Mucosa of stomach (tissue), 1 donor: ENCODE measurements around the gene ABHD17B.
"Not testable (repeated sequence)": the region's sequence is repeated elsewhere in the genome, so short reads cannot be mapped to it uniquely, and the experiment has no call there.

Experiments
- H3K27me3 ChIP-seq: one replicate; pipeline ENCODE4 v1.7.0; 2013; ENCODE audit warnings: mild to moderate bottlenecking, low read length; ENCODE audit not compliant: control insufficient read depth, insufficient read depth
- H3K36me3 ChIP-seq: one replicate; pipeline ENCODE4 v1.7.0; 2013; ENCODE audit warnings: low read length; ENCODE audit not compliant: control insufficient read depth, insufficient read depth
- H3K4me1 ChIP-seq: one replicate; pipeline ENCODE4 v1.7.0; 2013; ENCODE audit warnings: mild to moderate bottlenecking, low read length; ENCODE audit not compliant: control insufficient read depth, insufficient read depth
- H3K4me3 ChIP-seq: one replicate; pipeline ENCODE4 v1.7.0; 2013; ENCODE audit warnings: low read length
- H3K9ac ChIP-seq: one replicate; pipeline ENCODE4 v1.7.0; 2013; ENCODE audit warnings: mild to moderate bottlenecking, low read length, moderate library complexity
- H3K9me3 ChIP-seq: one replicate; pipeline ENCODE4 v1.7.0; 2013; ENCODE audit warnings: mild to moderate bottlenecking, low read length, moderate library complexity; ENCODE audit not compliant: control insufficient read depth
- donor health status: Pancreatic carcinoma.

The ABHD17B gene

DNA sequence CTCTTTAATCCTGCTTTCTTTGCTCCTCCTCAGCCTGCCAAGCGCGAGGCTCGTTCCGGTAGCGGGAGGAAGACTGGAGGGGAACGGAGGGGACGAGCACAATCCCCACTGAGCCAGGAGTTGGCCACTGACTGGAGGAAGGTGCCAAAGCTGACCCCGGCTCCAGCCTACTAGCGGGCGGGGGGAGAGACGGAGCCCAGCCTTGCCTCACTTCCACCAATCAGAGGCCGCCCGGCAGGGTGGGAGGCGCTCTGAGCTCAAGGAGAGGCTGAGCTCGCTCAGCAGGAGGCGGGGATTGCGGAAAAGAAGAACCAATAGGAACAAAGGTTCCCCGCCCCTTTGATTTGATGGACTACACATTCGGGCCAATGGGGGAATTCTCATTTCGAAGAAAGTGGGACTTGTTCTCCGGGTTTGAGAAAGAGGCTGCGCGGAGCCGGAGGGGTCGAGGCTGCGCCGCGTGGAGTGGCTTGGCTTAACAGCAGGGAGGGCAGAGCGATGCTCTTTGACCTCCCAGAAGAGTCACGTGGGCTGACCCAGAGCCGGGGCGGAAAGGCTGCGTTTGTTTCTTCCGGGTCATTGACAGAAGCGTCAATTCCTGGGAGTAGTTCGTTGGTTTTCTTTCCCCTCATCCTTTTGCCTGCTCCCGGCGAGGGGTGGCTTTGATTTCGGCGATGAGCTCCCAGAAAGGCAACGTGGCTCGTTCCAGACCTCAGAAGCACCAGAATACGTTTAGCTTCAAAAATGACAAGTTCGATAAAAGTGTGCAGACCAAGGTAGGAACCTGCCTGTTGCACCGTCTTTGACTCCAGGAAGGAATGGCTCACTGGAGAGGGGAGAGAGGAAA, at the start of gene ABHD17B, which contains the start of gene C9orf85:
Gene ABHD17B (minus strand): TSS at position 133 of the 847 bp plus-strand sequence. CDS start 36,113 bp downstream, outside the sequence.
Gene C9orf85 (plus strand): TSS at position 579 of the 847 bp plus-strand sequence. CDS start 96 bp downstream, at position 675.
- Histone ChIP-seq H3K9me3 (no peaks in the 10 kb centered on the region), H3K9ac (peak within 1 kb of the TSS; percentile 82), H3K36me3 (no peaks in the 10 kb centered on the region), H3K4me1 (peaks cover 21% of the 10 kb centered on the region), H3K4me3 (peak within 1 kb of the TSS; percentile 93), H3K27me3 (no peaks in the 10 kb centered on the region)

DNA sequence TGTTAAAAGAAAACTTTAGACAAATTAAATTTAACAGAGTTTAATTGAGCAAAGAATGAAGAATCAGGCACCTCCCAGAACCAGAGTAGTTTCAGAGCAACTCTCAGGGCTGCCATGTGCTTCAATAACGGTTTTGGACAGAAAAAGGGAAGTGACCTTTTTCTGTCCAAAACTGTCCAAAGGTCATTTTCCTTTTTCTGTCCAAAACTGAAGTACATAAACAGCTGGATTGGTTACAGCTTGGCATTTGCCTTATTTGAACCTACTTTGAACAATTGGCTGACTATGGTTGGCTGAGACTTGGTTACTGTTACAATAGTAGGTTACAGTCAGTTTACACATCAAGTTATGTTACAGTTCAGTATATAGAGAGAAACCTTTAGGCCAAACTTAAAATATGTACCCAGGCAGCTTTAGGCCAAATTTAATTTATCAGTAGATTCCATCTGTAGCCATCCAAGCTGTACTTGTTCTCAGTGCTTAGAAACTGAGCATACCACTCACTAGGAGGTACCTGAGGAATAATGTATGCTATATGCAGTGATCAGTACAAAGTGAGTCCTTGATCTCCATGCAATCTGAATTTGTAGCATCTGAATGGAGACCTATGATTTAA, 44.4 kb upstream of the ABHD17B start:
- H3K36me3 ChIP-seq = no peaks in the 10 kb centered on the region

DNA sequence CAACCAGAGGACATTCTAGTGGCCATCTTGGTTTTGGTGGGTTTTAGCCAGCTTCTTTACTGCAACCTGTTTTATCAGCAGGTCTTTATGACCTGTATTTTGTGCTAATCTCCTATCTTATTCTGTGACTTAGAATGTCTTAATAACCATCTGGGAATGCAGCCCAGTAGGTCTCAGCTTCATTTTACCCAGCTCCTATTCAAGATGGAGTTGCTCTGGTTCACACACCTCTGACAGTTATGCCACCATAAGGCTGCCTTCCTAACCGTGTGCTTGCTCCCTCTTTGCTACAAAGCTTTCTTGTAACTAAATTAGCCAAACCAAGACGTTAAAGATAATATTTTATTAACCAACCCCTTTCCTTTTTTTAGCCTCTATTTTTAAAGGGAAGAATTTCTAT, 43.7 kb upstream of the ABHD17B start:
- H3K4me3 ChIP-seq, H3K36me3 ChIP-seq, H3K9ac ChIP-seq, H3K27me3 ChIP-seq, H3K4me1 ChIP-seq, H3K9me3 ChIP-seq: not testable (repeated sequence)

More for the DNA sequence above, 44.4 kb upstream of the ABHD17B start:
- Histone ChIP-seq H3K9ac (no peak overlapping the region), H3K9me3 (no peaks in the 10 kb centered on the region), H3K4me3 (no peak overlapping the region), H3K4me1 (no peaks in the 10 kb centered on the region), H3K27me3 (no peaks in the 10 kb centered on the region)

DNA sequence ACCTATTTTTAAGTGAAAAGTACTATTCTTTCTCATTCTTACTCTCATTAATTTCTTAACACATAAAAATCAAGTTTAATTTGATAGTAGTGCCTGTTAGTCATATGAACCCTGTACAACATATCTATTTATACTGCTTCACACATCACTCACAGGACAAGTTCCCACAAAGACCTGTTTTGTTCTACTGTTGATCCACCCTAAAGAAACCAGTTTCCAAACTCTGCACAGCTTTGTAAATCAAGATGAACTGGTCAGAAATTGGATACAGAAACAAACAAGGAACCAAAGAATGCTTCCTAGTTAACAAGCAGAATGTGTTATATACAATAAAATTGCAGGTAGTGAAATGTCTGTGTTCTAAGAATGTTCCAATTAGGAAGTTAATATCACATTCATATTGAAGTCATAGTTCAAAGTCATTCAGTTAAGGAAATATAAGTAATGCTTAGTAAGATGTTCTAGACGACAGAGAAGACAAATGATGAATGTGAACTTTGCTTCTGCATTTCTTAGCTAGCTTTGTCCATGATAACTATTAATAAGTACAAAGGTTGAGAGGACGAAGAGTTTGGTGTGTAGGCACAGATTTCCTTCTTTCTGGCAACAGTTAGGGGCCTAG, 33.9 kb upstream of the ABHD17B start:
- Histone ChIP-seq H3K9ac (no peak overlapping the region), H3K4me1 (no peaks in the 10 kb centered on the region), H3K36me3 (no peaks in the 10 kb centered on the region), H3K4me3 (peak overlapping the region; percentile 18), H3K27me3 (no peaks in the 10 kb centered on the region), H3K9me3 (no peaks in the 10 kb centered on the region)

DNA sequence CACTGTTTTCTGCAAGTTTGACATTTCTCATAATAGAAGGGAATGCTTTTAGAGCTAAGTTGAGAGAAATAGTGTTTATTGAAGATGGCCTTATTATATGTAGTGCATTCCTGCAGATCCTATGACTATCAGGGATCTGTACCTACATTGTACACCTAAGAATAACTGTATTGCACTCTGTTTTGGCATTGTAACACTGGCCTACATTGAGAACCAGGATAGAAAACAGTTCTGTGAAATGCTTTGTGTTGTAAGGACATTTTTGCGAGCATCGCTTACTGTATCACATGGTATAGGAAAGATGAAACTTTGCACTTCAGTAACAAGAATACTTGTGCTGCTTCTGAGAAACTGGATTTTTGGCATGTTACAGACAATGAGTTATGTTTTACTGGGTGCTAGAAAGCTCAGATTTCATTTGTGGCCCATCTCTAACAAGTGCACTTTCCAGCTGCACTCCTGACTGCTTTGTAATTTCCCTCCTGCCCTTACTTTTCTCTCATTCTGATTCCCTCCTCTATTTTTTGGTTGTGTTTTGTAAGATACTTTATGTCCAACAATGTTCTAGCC, 31.1 kb upstream of the ABHD17B start:
- H3K36me3 ChIP-seq = no peaks in the 10 kb centered on the region

DNA sequence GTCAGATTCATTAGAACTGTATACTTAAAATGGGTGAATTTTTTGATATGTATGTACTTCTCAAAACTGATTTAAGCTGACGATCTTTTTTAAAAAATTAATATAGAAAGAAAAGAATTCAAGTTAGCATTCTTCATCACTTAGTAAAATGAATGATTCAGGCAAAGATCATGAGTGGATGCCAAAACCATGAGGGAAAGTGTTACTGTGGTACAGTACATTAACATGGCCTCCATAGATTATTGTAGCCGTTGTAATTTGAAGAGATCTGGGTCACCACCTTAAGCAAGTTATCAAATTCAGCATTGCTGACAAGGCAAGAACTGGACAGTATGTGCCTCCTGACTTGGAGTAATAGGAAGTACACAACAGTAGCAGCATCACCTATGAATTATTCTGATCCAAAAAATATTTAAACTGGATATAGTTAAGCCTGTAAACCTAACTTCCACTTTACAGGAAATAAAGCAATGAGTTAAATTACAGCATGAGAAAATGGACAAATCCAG, 30.1 kb upstream of the ABHD17B start:
- Histone ChIP-seq H3K4me1 (peaks cover 4% of the 10 kb centered on the region), H3K4me3 (no peak overlapping the region), H3K36me3 (no peaks in the 10 kb centered on the region), H3K9me3 (no peaks in the 10 kb centered on the region), H3K27me3 (no peaks in the 10 kb centered on the region), H3K9ac (no peak overlapping the region)

More for the DNA sequence above, 31.1 kb upstream of the ABHD17B start:
- H3K4me1 ChIP-seq = no peaks in the 10 kb centered on the region
- no peaks in the 10 kb centered on the region for H3K9me3 ChIP-seq
- H3K27me3 ChIP-seq = no peaks in the 10 kb centered on the region
- H3K4me3 ChIP-seq = no peak overlapping the region
- no peak overlapping the region for H3K9ac ChIP-seq

DNA sequence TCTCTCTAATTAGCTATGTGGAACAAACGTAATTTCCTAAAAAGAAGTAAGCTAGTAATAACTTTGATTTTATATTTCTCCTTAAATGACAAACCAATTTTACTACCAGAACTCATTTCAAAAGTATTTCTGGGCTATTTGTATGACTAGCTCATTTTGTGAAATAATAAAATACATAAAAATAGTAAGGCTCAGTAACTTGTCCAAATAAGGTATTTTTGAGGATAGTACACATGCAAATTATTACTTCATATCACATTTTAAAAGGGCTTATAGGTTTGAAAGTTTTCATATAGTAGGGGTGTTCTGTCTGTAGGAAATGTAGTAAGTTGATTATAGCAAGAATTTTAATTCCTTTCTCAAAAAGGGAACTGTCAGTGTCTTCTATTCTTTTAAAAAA, 26.9 kb upstream of the ABHD17B start:
- Histone ChIP-seq H3K4me3 (no peak overlapping the region), H3K36me3 (no peaks in the 10 kb centered on the region), H3K4me1 (peaks cover 4% of the 10 kb centered on the region), H3K9ac (no peak overlapping the region), H3K9me3 (no peaks in the 10 kb centered on the region), H3K27me3 (no peaks in the 10 kb centered on the region)

DNA sequence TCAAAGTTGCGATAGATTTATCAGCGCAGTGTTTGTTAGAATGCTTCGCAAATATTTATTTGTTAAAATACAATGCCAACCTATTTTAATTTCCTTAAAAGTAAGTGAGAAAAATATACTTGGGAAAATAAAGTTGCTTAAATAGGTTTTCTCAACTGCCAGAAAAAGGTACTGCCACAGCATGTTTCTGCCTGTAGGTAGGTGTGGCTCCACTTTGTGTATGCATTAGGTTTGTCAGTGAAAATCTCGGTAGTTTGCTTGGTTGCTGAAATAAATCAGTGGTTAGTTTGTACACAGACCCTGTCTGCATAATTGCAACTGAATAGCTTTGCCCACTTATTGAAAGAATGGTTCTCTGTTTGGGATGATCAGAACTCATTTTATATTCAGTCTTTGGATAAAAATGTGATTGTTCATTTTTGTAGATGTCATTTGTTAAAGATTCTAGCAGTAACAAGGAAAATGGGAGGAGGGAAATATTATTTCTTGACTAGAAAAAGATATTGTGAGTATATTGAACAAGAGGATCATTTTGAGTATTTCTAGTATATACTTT, 26.2 kb upstream of the ABHD17B start:
- H3K4me3 ChIP-seq = no peak overlapping the region
- H3K9me3 ChIP-seq = no peaks in the 10 kb centered on the region
- peaks cover 4% of the 10 kb centered on the region for H3K4me1 ChIP-seq
- H3K27me3 ChIP-seq = no peaks in the 10 kb centered on the region
- no peak overlapping the region for H3K9ac ChIP-seq
- H3K36me3 ChIP-seq = no peaks in the 10 kb centered on the region

DNA sequence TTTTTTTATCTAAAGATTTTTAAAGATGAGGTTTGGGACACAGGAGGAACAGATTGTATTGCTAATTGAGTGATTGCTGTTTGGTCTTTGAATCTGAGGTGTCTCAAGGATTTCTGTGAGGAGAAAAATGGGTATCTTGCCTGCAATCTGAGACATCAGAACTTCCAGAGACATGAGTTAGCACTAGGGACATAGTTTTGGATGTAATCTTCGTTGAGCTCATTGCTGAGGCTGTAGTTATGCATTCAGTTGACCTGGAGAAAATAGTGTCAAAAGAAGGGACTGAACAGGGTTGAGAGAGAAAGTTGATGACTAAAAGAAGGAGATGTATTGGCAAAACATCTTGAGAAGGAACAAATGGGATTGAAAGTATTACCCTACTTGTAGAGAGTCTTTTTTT, 25.1 kb upstream of the ABHD17B start:
- no peak overlapping the region for H3K9ac ChIP-seq
- no peaks in the 10 kb centered on the region for H3K36me3 ChIP-seq
- H3K27me3 ChIP-seq = no peaks in the 10 kb centered on the region
- H3K4me1 ChIP-seq = peaks cover 5% of the 10 kb centered on the region
- no peak overlapping the region for H3K4me3 ChIP-seq
- H3K9me3 ChIP-seq = no peaks in the 10 kb centered on the region

DNA sequence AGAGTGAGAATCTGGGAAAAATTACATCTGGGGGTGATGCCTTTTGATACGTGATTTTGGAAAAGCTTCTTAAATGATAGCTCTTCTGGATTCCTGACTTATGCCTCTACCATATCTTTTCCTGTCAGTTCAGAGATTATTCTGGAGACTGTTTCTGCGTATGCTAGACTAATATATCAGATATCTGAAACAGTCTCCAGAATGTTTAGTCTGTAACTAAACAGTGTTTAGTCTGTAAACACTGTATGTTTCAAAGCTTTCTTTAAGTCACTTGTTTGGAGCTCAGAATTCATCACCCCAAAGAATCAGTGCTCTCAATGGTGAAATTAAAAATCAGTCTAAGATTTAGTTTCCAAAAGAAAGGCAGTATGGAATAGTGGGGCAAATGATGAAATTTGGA, 20.2 kb upstream of the ABHD17B start:
- H3K9me3 ChIP-seq = no peaks in the 10 kb centered on the region
- H3K4me3 ChIP-seq = no peak overlapping the region
- H3K4me1 ChIP-seq = peaks cover 12% of the 10 kb centered on the region
- no peaks in the 10 kb centered on the region for H3K36me3 ChIP-seq
- H3K9ac ChIP-seq = no peak overlapping the region
- H3K27me3 ChIP-seq = no peaks in the 10 kb centered on the region

DNA sequence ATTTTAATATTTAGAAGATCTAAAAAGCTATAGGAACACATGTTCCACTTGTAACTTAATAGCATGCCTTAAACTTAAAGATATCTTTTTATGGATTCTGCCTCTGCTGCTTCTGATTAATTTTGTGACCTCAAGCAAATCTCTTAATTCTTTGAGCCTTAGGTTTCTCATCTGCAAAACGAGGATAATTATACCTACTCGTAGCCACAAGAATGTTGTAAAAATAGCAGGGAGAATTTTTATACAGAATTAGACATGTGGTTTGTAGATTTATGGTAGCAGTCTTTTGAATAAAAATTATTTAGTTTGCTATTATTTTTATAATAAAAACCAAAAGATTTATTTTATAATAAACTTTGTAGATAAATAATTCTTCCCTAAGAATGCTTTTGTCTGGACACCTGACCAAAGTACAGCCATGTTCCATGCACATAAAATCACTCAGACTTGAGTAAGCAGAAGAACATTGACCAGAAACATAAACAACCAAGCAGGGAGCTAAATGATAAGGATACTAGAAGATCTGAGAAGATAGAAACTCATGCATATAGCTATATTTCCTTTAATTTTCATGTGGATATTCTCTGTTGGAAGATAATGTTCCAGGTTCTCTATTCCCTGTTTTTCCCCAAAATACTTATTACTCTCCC, 18.9 kb upstream of the ABHD17B start:
- H3K9ac ChIP-seq = no peak overlapping the region
- H3K36me3 ChIP-seq = no peaks in the 10 kb centered on the region
- H3K4me1 ChIP-seq = peaks cover 18% of the 10 kb centered on the region
- no peak overlapping the region for H3K4me3 ChIP-seq
- H3K9me3 ChIP-seq = no peaks in the 10 kb centered on the region
- no peaks in the 10 kb centered on the region for H3K27me3 ChIP-seq
